NCI-H345 treated with DMSO at 0.1 percent for 48 hours (cell line): Measurements from ENCODE around the gene GID8.

Experiments used
- DNase-seq: peaks from one replicate; lab custom pipeline; 2025; ENCODE audit not compliant: unreplicated experiment; lab: John Stamatoyannopoulos, UW

Gene GID8

DNA sequence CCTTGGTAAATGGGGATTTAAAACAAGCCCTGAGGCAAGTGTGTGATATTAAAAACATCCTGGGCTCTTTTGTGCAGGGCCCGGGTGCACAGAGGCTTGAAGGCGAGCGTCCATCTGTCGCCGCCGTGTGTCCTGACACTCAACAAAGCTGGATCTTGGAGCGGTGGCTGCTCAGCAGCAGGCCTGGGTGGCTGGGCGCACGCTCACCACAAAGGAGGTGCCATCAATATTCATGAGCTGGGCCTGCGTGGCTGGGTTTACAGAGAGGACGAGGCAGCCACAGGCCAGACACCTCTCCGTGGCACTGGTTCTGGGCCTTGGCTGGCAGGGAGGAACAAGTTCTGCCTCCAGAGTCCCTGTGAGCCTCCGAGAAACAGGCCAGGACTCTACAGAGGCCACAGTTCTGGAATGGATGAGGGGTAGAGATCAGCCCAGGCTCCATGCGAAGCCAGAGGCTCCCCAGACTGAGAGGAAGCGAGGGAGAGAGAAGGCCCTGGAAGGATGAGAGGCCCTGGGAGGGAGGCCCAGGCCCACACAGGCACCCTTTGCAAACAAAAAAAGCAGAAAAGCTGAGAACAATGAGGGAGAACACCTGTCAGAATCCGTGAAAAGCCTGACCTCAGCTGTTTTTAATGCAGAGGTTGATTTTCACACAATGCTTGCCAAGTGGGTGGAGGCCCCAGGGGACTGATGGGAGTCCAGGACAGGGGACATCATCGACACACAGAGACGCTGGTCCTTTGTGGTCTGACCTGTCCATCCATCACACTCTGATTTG, 46.9 kb downstream of the GID8 start:
- DNase-seq = peak; percentile 62

DNA sequence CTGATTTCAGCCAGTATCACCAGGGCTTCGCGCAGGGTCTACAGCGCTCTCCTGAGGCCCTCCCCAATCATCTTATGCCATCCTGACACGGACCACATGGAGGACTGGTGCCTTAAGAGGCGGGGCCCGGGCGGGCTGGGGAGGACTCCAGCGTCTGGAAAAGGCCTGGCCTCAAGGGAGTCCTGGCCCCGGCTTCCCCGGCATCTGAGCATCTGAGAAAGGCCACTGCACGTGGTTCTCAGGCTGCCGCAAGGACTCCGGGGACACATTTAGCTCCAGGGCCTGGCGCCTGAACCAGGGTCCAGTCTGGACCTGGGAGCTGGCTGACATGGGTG, 47.5 kb downstream of the GID8 start:
- DNase-seq = no peak

DNA sequence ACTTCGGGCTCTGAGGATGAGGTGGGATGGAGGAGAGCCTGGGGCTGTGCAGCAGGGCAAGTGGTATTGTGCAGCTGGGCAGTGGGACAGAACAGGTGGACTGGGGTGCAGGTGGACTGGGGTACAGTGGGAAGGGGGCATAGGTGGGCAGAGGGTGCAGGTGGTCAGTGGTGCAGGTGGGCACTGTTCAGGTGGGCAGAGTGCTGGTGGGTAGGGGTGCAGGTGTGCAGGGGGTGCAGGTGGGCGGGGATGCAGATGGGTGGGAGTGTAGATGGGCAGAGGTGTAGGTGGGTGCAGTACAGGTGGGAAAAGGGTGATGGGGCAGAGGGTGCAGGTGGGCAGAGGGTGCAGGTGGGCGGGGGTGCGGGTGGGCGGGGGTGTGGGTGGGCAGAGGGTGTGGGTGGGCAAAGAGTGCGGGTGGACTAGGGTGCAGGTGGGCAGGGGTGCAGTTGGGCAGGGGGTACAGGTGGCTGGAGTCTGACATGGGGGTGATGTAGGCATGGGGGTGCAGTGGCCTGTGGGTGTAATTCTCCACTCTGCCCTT, 48.4 kb downstream of the GID8 start:
- no peak for DNase-seq

DNA sequence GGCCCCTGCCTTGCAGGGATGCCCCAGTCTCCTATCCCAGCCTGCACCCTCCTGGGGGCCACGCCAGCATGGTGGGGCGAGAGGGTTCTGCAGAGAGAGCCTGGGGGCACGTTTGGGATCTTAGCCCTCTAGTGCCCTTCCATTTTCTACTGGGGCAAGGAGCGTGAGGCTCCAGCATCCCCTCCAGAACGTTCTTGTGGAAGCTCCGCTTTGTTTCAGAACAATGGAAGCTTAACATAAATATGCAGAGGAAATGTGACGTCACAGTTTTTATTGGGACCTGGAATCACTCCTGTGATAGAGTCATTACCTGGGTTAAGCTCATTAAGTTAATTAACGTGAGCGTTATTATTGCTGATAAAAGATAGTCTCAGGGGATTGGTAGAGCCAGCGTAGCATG, 49.2 kb downstream of the GID8 start:
- DNase-seq = no peak

DNA sequence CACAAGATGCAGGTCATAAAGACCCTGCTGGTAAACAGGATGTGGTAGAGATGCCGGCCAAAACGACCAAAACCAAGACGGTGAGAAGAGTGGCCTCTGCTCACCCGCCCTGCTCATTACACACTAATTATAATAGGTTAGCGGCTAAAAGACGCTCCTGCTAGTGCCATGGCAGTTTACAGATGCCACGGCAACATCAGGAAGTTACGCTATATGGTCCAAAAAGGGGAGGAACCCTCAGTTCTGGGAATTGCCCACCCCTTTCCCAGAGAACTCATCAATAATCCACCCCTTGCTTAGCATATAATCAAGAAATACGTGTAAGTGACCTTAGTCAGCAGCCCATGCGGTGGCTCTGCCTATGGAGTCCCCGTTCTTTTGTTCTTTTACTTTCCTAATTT, 51.3 kb downstream of the GID8 start:
- DNase-seq = no peak

DNA sequence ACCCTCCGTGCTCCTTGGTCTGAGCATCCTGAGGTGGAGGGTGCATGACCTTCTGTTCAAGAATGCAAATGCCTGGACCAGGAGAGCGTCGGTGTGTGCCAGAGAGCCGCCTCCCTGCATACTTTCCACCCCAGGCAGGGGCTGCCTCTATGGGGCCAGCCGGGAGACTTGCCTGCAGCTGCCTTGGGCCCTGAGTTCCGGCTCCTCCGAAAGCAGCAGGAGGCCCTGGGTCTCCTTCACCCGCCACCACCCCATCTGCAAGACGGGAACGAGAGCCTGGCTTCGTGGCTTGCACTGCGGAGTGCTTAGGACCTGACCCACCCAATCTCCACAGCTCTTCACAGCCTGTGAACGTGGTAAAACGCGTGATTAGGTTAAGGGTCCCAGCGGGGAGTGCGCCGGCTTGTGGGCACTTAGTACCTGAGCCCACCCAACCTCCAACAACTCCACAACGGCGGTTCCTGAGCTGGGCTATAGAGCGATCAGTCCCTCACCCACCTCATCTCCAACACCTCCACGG, 52.4 kb downstream of the GID8 start:
- no peak for DNase-seq

DNA sequence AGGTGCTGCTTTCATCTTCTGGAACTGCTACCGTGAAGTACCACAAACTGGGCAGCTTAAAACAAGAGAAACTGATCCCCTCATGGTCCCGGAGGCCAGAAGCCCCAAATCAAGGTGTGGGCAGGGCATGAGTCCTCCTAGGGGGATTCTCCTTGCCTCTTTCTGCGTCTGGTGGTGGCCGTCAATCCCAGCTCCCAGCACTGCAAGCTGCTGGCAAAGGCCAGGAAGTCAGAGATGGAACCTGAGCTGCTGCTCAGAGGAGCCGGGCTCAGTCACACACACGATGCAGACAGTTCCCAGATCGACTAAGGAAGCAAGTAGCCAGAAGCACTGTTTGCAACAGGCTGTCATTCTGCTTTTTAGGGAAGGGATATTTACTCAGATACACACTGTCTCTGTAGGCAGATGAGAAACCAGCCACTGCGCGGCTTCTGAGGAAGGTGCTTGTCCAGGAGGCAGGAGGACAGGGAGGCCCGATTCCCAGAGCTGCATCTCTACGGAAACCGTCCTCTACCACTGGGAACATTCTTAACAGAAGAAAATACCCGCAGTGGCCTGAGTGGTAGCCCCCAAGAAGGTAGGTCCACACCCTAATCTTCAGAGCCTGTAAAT, 53.4 kb downstream of the GID8 start:
- no peak for DNase-seq

DNA sequence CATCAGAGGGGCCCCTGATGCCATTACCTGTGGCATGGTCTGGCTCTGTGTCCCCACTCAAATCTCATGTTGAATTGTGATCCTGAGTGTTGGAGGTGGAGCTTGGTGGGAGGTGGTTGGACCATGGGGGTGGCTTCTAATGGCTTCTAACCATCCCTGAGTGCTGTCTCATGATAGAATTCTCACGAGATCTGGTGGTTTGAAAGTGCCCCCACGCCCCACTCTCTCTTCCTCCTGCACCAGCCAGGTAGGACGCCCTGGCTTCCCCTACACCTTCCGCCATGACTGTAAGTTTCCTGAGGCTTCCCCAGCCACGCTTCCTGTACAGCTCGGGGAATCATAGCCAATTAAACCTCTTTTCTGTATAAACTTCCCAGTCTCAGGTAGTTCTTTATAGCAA, 53.9 kb downstream of the GID8 start:
- no peak for DNase-seq

DNA sequence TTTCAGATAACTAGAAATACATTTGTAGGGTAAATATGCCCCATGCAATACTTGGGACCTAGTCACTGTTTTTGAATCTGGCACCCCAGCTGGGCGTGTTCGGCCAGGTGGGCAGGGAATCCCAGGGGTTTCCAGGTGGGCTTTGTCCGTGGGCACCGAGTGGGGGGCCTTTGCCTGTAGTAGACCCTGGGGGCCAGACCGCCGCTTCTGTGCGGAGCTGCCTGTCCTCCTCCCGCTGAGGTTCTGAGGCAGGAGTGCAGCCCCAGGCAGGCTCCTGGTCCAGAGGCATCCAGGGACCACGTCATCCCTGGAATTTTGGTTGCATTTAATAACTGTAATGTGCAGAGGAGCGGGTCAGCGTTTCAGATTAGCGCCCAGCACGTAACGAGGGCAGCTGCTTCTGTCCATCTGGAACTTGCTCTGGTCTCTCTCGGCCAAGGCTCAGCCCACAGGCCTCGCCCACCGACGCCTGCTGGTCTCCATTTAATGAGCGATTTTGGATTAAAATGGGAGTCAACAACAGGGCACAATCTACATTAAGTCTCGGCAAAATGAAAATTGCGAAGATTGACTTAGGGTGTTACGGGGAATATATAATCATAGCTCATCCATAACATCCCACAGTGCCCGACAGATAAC, 56.0 kb downstream of the GID8 start:
- DNase-seq = no peak

DNA sequence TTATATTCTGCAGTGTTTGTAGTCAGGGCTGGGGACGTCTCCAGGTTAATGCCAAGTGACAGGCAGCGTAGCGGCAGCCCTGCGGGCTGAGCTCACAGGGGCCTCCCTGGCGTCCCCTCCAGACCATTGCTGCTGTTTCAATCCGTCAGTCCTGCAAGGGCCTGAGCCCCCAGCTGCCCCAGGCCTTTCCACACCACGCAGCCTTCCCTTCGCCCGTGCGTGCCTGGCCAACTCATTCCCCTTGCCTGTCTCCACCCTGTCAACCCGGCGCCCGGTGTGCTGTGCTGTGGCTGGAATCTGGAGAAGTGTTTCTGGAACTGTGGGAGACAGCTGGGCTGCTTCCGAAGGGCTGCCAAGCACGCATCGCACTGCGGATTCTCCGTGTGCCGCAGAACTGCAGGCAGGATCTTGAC, 56.9 kb downstream of the GID8 start:
- no peak for DNase-seq

DNA sequence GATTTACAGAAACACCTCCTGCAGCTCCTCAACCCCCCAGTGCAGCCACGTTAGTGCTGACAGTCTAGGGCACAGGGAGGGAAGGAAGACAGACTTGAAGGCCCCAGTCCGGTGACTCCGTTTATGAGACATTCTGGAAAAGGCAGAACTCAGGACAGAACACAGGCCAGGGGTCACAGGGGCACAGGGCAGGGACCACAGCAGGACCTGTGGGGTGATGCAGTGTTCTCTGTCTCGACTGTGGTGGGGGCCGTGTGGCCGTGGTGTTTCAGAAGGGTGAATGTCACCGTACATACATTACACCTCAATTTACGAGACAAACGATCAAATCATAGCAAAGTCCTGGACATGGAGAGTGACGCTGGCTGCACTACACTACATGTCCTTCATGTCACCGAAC, 57.5 kb downstream of the GID8 start:
- no peak for DNase-seq

DNA sequence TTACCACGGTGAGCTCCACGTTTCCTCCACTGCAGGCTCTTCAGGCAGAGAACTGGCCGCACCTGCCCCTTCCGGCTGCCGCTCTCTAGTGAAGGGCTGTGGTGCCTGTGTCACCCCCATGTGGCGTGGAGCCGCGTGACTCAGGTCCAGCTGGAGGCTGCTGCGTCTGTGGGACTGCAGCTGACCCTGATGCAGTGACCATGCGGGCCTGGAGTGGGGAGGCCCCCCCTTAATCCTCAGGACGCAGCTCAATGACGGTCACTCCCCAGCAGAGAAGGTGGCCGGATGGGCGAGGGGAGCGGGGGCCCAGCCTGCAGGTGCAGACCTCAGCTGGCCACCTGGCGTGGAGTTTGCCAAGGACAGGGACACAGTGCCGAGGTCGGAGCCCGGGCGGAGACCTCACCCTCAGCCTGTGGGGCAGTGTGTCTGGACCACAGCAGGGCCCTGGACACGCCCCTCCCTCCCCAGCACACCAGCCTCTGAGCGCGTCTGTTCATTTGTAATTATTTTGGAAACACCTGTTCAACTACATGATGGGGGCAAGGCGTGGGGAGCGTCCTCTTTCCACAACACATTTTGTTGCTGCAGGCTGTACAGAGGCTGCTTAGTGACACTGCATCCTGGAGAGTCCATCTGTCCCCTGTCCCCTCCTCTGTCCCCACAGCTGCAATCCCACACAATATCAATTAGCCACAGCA, 58.1 kb downstream of the GID8 start:
- DNase-seq = no peak

DNA sequence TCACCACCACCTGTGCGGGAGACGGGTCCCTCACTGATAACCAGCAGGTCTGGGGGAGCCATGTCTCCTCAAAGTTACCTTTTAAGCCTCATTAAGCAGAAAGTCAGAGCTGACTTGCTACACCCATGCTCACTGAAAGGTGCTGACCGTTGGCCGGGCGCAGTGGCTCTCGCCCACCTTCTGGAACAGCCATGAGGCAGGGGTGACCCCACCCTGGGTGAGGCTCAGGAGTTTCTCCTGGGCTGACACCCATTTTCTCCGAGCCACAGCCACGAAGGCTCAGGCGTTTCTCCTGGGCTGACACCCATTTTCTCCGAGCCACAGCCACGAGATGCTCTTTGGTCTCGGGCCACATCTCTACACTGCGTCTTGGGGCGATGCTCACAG, 58.6 kb downstream of the GID8 start:
- DNase-seq = no peak

DNA sequence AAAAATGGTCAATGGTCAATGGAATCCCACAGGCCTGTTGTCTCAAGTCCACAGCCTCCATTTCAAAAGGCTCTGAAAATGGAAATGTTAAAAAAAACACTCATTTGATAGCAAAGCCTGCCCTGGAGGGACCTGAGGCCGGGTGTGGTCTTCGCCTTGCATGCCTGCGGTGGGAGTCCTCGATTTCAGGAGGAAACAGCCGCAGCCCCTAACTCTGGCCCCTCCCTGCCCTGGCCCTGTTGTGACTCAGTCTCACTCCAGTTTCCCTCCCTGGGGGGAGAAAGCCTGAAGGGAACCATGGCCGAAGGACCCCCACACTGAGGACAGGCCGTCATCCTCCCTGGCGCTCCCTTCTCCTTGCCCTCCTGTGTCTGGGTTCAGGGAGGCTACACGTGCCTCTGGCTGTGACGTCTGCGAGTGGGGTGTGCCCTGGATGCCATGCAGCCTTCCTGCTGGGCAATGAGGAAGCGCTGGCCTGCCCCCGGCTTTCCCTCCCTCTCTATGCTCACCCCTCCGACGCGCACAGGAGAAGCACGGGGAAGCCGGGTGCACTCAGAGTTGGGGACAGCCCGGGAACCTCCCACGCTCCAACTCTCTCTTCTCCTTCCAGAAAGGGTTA, 59.6 kb downstream of the GID8 start:
- DNase-seq = no peak
